ENCODE results near the gene PCNT. TPM values are rescaled to one million over a fixed set of nuclear protein-coding genes. Genes with fewer than 3 reads are reported as not detected.

The PCNT gene
- total and polyA plus RNA-seq, 9 of the 15 experiments (the other 6 are each of a cell fraction or from before 2014, with no cell fraction given): 9.1 to 53.5 (median 31.3) TPM

DNA sequence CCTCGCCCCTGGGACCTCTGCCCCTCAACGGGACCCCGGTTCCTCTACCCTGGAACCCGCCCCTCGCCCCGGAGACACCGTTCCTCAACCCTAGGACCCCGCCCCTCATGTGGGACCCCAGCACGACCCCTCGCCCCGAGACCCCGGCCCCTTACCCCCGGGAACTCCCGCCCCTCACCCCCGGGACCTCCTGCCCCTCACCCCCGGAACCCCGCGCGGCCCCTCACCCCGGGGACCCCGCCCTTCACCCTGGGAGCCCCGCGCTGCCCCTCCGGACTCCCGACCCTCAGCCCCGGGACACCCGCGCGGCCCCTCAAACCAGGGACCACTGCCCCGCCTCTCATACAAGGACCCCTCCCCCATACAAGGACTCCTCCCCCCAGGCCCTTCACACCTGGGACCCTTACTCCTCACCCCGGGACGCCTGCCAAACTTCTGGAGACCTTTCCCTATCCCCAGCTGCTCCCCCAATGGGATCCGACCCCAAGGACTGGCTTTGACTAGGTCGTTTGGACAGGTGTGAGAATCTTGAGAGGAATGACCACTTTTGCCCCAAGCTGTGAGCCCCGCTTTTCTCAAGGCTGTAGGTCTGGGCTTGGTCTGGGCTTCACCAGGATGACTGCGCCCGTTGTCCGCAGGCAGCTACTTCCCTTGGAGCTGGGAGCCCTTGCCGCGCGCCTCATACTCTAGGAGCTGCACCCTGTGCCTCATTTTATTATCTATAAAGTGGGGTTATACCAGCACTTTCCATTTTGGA lies 135.6 kb downstream of the PCNT start (continued):
- TF ChIP-seq REST (IDR thresholded peaks at IDR 0.05; ENCODE audit: borderline replicate concordance): no peak
- 0 out of 2 replicates have a peak, but pooled peaks have one; percentile 25 for TF ChIP-seq REST (CRISPR knock-in tag; IDR thresholded peaks at IDR 0.05; ENCODE audit: low read depth)
- no peak for TF ChIP-seq PRPF4 (IDR thresholded peaks at IDR 0.05; ENCODE audit: insufficient read depth, low read depth, low read length, poor library complexity, severe bottlenecking)
- no peak for TF ChIP-seq PPARD (CRISPR knock-in tag; IDR thresholded peaks at IDR 0.05)
- TF ChIP-seq PYGO2 (tag; IDR thresholded peaks at IDR 0.05): no peak
- no peak for TF ChIP-seq ATF1 (CRISPR knock-in tag; IDR thresholded peaks at IDR 0.05)
- TF ChIP-seq ATF1 (tag; IDR thresholded peaks at IDR 0.05): no peak
- no peak for TF ChIP-seq BRD9 (IDR thresholded peaks at IDR 0.05; ENCODE audit: low read depth, partially characterized antibody)
- 0 out of 2 replicates have a peak, but pooled peaks have one; percentile 6 for TF ChIP-seq SMC3 (conservative IDR thresholded peaks at IDR 0.05; ENCODE audit: insufficient read depth, low read depth, low read length)
- TF ChIP-seq, protein P1, sequence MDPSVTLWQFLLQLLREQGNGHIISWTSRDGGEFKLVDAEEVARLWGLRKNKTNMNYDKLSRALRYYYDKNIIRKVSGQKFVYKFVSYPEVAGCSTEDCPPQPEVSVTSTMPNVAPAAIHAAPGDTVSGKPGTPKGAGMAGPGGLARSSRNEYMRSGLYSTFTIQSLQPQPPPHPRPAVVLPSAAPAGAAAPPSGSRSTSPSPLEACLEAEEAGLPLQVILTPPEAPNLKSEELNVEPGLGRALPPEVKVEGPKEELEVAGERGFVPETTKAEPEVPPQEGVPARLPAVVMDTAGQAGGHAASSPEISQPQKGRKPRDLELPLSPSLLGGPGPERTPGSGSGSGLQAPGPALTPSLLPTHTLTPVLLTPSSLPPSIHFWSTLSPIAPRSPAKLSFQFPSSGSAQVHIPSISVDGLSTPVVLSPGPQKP (CRISPR knock-in tag; IDR thresholded peaks at IDR 0.05): no peak
- no peak for TF ChIP-seq C11orf30 (IDR thresholded peaks at IDR 0.05; ENCODE audit: low read depth)
- no peak for TF ChIP-seq MCM2 (IDR thresholded peaks at IDR 0.05; ENCODE audit: low read depth)
- TF ChIP-seq ZNF197 (CRISPR knock-in tag; IDR thresholded peaks at IDR 0.05; ENCODE audit: low read depth): no peak
- TF ChIP-seq ZNF830 (CRISPR knock-in tag; IDR thresholded peaks at IDR 0.05): no peak
- no peak for TF ChIP-seq GABPA (tag; conservative IDR thresholded peaks at IDR 0.05; ENCODE audit: low read depth)
- no peak for TF ChIP-seq TEAD1 (CRISPR knock-in tag; IDR thresholded peaks at IDR 0.05)
- no peak for TF ChIP-seq RBM17 (IDR thresholded peaks at IDR 0.05; ENCODE audit: borderline replicate concordance, low read depth, low read length)
- TF ChIP-seq ZNF121 (CRISPR knock-in tag; conservative IDR thresholded peaks at IDR 0.05): no peak
